Measurements from ENCODE around the gene SLC2A9.

- TF ChIP-seq CTCF (IDR thresholded peaks at IDR 0.05) (no peak), POLR2AphosphoS5 (IDR thresholded peaks at IDR 0.05) (no peak), POLR2A (IDR thresholded peaks at IDR 0.05) (no peak)
Observed at GRCh38 chr4:9947168-9948062, 73.9 kb downstream of the SLC2A9 start.
